CD4-positive, alpha-beta T cell (primary cell): ENCODE results near the gene CDH13. TPM values are rescaled to one million over a fixed set of nuclear protein-coding genes. Genes with fewer than 3 reads are reported as not detected.

Source experiments
- ATAC-seq: fragments of 200-7000 bp; cut with Tn5 transposase; one replicate; pipeline ENCODE4 v1.10.0; 2022; ENCODE audit warnings: mild to moderate bottlenecking; ENCODE audit not compliant: poor library complexity
- CTCF ChIA-PET: fragments of 350-600 bp; sonication (Branson Sonifier 250); formaldehyde crosslinking; loops from one replicate; lab custom pipeline; 2021; ENCODE audit warnings: antibody characterized with exemption, inconsistent platforms; lab: Charles Lee
- POLR2A ChIA-PET: fragments of 350-600 bp; sonication (Branson Sonifier 250); formaldehyde crosslinking; loops from one replicate; lab custom pipeline; 2021; ENCODE audit warnings: antibody characterized with exemption, inconsistent platforms; lab: Charles Lee
- DNase-seq, 14 experiments: peaks; one replicate each; pipeline ENCODE4 v3.0.0-alpha.2; 2013 to 2020; ENCODE audit warnings: mixed read lengths in 2 of 14
- H3K27ac ChIP-seq, 2 donors: one replicate each; pipeline versions ENCODE4 v1.5.1 to v1.7.0; 2013; ENCODE audit warnings: low read length in 2 of 2, low read depth in 1 of 2, mild to moderate bottlenecking in 1 of 2
- H3K27me3 ChIP-seq, 2 experiments: 1 replicate in 1 of 2; 2 replicates in 1 of 2; pipeline versions ENCODE4 v1.6.1 to v1.7.0; 2013; ENCODE audit warnings: low read length in 2 of 2, control low read depth in 1 of 2, mild to moderate bottlenecking in 1 of 2, moderate library complexity in 1 of 2; ENCODE audit not compliant: insufficient read depth in 2 of 2, control insufficient read depth in 1 of 2
- H3K36me3 ChIP-seq: one replicate; pipeline ENCODE4 v1.6.1; 2013; ENCODE audit warnings: low read length, control low read depth; ENCODE audit not compliant: insufficient read depth
- H3K4me1 ChIP-seq: one replicate; pipeline ENCODE4 v1.6.1; 2013; ENCODE audit warnings: low read length, control low read depth; ENCODE audit not compliant: insufficient read depth
- H3K4me3 ChIP-seq: one replicate; pipeline ENCODE4 v1.5.1; 2013; ENCODE audit warnings: mild to moderate bottlenecking, low read length, moderate library complexity
- H3K9me3 ChIP-seq, 2 experiments: 1 replicate in 1 of 2; 2 replicates in 1 of 2; pipeline versions ENCODE4 v1.6.1 to v1.7.0; 2013; ENCODE audit warnings: low read length in 2 of 2, mild to moderate bottlenecking in 2 of 2, control low read depth in 1 of 2, moderate library complexity in 1 of 2; ENCODE audit not compliant: control insufficient read depth in 1 of 2, insufficient read depth in 1 of 2
- H3K27ac Mint-ChIP-seq: one replicate; pipeline ENCODE4 v1.8.0; 2020; ENCODE audit warnings: mixed read lengths
- H3K27me3 Mint-ChIP-seq: one replicate; pipeline ENCODE4 v1.8.0; 2021; ENCODE audit warnings: mixed read lengths
- H3K36me3 Mint-ChIP-seq: one replicate; pipeline ENCODE4 v1.8.0; 2021; ENCODE audit warnings: low read depth, mixed read lengths
- H3K4me1 Mint-ChIP-seq: one replicate; pipeline ENCODE4 v1.8.0; 2021; ENCODE audit warnings: low read depth, mixed read lengths
- H3K4me3 Mint-ChIP-seq: one replicate; pipeline ENCODE4 v1.8.0; 2020; ENCODE audit warnings: mild to moderate bottlenecking, mixed read lengths
- H3K9me3 Mint-ChIP-seq: one replicate; pipeline ENCODE4 v1.8.0; 2020; ENCODE audit warnings: mixed read lengths
- intact Hi-C, 2 experiments: fragments of 100-400 bp; cut with DNase I in 1 of 2; cut with micrococcal nuclease in 1 of 2; formaldehyde crosslinking; loops; one replicate each; pipeline versions ENCODE4 v1.15.1 to v1.9.0; 2023 to 2025; cut with DNase I, micrococcal nuclease
- total RNA-seq, 174 experiments: library from RNA in 2 of 174; stranded (reverse) in 2 of 174; gene quantifications; one replicate each; pipeline ENCODE4 v1.2.3 and lab custom pipeline; 2021 to 2026
- TF ChIP-seq, protein P1 (sequence below): fragments of 200-600 bp; IDR thresholded peaks from one replicate; pipeline ENCODE4 v1.8.0; 2022; ENCODE audit warnings: antibody characterized with exemption, mild to moderate bottlenecking

CDH13 gene
- total RNA-seq, 2 experiments from 2014 or later, result not detected

DNA sequence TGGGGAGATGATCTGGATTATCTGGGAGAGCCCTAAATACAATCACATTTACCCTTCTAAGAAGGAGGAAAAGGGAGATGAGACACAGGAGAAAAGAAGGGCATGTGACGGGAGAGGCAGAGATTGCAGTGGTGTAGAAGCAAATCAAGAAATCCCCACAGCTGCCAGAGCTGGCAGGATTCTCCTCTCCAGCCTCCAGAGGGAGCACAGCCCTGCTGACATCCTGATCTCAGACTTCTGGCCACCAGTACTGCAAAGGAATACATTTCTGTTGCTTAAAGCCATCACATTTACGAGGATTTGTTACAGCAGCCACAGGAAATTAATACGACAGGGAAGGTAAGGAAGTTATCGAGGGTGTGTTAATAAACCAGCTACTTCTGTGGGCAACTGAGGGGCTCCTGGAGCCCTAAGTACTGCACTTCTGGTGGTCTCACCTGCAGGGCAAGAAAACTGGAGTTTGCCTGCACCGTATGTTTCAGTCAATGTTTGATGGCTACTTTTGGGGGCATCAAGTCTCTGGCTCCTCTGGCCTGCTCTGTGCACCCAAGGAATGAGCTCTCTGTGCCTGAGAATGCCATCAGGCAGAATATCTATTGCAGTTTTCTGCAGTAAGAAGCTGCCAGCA, 22.9 kb upstream of the CDH13 start:
- peak in 1 of 14 experiments; percentile 6 for DNase-seq
- Mint-ChIP-seq H3K9me3 (peaks cover 2% of the 10 kb centered on the region), H3K4me1 (no peaks in the 10 kb centered on the region), H3K27me3 (peaks cover 8% of the 10 kb centered on the region), H3K36me3 (no peaks in the 10 kb centered on the region), H3K27ac (no peak overlapping the region), H3K4me3 (no peak overlapping the region)
- ChIA-PET POLR2A (no interaction called here), CTCF (no interaction called here)
- intact Hi-C loops, result no loop called here
- Histone ChIP-seq H3K4me1 (no peaks in the 10 kb centered on the region), H3K4me3 (no peak overlapping the region), H3K36me3 (no peaks in the 10 kb centered on the region), H3K9me3 (peaks cover 4 to 9% of the 10 kb centered on the region in 2 experiments), H3K27ac (no peak overlapping the region), H3K27me3 (peaks cover 0 to 3% of the 10 kb centered on the region in 2 experiments)
- TF ChIP-seq, protein P1, sequence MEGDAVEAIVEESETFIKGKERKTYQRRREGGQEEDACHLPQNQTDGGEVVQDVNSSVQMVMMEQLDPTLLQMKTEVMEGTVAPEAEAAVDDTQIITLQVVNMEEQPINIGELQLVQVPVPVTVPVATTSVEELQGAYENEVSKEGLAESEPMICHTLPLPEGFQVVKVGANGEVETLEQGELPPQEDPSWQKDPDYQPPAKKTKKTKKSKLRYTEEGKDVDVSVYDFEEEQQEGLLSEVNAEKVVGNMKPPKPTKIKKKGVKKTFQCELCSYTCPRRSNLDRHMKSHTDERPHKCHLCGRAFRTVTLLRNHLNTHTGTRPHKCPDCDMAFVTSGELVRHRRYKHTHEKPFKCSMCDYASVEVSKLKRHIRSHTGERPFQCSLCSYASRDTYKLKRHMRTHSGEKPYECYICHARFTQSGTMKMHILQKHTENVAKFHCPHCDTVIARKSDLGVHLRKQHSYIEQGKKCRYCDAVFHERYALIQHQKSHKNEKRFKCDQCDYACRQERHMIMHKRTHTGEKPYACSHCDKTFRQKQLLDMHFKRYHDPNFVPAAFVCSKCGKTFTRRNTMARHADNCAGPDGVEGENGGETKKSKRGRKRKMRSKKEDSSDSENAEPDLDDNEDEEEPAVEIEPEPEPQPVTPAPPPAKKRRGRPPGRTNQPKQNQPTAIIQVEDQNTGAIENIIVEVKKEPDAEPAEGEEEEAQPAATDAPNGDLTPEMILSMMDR, result no peak
- ATAC-seq, result no peak

DNA sequence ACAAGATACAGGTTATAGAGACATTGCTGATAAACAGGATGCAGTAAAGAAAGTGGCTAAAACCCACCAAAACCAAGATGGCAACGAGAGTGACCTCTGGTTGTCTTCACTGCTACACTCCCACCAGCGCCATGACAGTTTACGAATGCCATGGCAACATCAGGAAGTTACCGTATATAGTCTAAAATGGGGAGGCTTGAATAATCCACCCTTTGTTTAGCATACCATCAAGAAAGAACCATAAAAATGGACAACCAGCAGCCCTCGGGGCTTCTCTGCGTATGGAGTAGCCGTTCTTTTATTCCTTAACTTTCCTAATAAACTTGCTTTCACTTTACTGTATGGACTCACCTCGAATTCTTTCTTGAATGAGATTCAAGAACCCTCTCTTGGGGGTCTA, 21.7 kb upstream of the CDH13 start:
- CTCF ChIA-PET, result no interaction called here
- no peaks in the 10 kb centered on the region for H3K36me3 ChIP-seq
- Mint-ChIP-seq H3K27ac (no peak overlapping the region), H3K4me3 (no peak overlapping the region), H3K4me1 (no peaks in the 10 kb centered on the region), H3K36me3 (no peaks in the 10 kb centered on the region), H3K27me3 (peaks cover 8% of the 10 kb centered on the region), H3K9me3 (peaks cover 2% of the 10 kb centered on the region)
- H3K9me3 ChIP-seq, result peaks cover 4 to 9% of the 10 kb centered on the region in 2 experiments
- TF ChIP-seq, protein P1, result no peak
- POLR2A ChIA-PET, result no interaction called here
- no peaks in the 10 kb centered on the region for H3K4me1 ChIP-seq
- peaks cover 0 to 3% of the 10 kb centered on the region in 2 experiments for H3K27me3 ChIP-seq
- ATAC-seq (no peak), DNase-seq (no peak)
- H3K27ac ChIP-seq, result no peak overlapping the region
- H3K4me3 ChIP-seq, result no peak overlapping the region
- intact Hi-C loops, result no loop called here

DNA sequence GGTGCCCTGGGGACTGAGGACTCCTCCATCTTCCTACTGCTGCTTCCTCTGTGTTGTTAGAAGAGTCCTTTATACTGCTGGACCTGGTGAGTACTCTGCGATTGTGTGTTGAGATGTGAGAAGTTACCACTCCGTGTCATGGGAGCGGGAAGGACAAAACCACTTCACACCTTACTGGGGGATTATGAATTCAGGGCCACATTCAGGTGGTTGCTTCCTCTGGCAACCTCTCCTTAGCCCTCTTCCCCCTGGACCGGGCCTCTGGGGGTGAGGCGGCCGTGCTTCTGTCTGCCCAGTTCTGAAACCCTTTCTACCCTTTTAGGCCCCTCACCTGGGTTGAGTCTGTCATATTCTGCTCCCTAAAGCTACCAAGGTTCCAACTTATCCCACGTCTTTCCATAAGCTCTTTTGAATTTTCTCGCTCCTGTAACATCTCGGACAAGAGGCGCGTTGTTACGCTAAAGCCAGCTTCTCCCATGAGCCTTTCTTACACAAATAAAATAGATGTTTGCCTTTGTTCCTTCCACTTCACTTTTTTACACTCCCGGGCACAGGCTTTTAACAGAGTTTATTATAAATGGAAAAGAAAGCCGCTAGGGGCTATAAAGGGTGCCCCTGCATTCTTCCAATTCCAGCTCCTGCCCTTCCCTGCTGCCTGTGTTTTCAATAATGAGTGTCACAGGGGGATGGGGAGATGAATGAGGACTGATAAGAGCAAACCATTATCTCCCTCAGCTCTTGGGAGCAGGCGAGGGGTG, 20.7 kb upstream of the CDH13 start:
- Histone ChIP-seq H3K27ac (no peak overlapping the region), H3K27me3 (peaks cover 0 to 3% of the 10 kb centered on the region in 2 experiments), H3K36me3 (no peaks in the 10 kb centered on the region), H3K4me1 (no peaks in the 10 kb centered on the region), H3K4me3 (no peak overlapping the region), H3K9me3 (peaks cover 1 to 2% of the 10 kb centered on the region in 2 experiments)
- intact Hi-C loops, result no loop called here
- H3K27me3 Mint-ChIP-seq, result peaks cover 8% of the 10 kb centered on the region
- H3K4me3 Mint-ChIP-seq, result no peak overlapping the region
- H3K4me1 Mint-ChIP-seq, result no peaks in the 10 kb centered on the region
- H3K36me3 Mint-ChIP-seq, result no peaks in the 10 kb centered on the region
- CTCF ChIA-PET, result no interaction called here
- no peak for DNase-seq
- TF ChIP-seq, protein P1, result no peak
- POLR2A ChIA-PET, result no interaction called here
- no peak overlapping the region for H3K27ac Mint-ChIP-seq
- no peaks in the 10 kb centered on the region for H3K9me3 Mint-ChIP-seq
- no peak for ATAC-seq
